ENCODE measurements around the gene ARHGAP35.

DNA sequence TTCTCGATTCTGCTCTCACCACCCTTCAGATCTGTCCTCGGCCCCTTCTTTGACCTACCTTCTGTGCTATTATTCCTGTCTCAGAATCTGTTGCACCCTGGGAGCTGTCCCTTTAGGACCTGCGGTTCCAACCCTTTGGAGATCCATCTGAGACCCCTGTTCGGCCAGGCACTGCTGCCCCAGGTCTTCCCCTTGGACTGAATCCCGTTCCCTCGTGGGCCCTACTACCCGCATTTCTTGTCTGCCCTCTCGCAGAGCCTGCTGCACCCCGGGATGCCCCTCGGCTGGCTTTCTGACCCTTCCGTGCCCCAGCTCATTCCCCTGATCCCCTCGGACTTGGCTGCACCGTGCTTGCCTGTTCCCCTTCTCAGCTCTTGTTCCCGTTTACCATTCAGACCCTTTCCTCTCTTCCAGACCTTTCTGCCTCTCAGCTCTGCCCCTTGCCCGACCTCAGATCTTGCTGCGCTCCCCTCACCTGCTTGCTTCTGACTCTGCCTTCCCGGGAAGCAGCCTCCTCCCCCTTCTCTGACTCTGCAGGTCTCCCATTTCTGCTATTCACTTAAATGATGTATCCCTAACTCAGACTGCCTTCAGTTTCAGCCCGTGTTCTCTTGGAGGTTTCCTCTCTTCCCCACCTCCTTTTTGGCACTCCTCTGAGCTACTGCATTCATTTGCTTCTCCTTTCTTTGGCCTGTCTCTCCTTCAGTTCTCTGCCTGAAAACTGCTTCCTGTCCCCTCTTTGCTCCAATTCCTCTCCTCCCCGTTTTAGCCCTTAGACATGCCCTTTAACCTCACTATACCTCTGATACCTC, 1.1 kb downstream of the ARHGAP35 start:
- no peak for TF ChIP-seq POLR2AphosphoS5 (IDR thresholded peaks at IDR 0.05)
- no peak for TF ChIP-seq POLR2A (IDR thresholded peaks at IDR 0.05)
- TF ChIP-seq, protein P1, sequence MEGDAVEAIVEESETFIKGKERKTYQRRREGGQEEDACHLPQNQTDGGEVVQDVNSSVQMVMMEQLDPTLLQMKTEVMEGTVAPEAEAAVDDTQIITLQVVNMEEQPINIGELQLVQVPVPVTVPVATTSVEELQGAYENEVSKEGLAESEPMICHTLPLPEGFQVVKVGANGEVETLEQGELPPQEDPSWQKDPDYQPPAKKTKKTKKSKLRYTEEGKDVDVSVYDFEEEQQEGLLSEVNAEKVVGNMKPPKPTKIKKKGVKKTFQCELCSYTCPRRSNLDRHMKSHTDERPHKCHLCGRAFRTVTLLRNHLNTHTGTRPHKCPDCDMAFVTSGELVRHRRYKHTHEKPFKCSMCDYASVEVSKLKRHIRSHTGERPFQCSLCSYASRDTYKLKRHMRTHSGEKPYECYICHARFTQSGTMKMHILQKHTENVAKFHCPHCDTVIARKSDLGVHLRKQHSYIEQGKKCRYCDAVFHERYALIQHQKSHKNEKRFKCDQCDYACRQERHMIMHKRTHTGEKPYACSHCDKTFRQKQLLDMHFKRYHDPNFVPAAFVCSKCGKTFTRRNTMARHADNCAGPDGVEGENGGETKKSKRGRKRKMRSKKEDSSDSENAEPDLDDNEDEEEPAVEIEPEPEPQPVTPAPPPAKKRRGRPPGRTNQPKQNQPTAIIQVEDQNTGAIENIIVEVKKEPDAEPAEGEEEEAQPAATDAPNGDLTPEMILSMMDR (IDR thresholded peaks at IDR 0.05), result no peak
- no peak for TF ChIP-seq EP300 (IDR thresholded peaks at IDR 0.05)

Measured in gastroesophageal sphincter (tissue), 3 donors.